Glomerular endothelial cell (primary cell): Measurements from ENCODE around the gene GNG12. TPM values are rescaled to one million over a fixed set of nuclear protein-coding genes. Genes with fewer than 3 reads are reported as not detected.

Experiments used
- DNase-seq: peaks from one replicate; pipeline ENCODE4 v3.0.0-alpha.2; 2011; ENCODE audit warnings: low read depth, low spot score; ENCODE audit errors: extremely low read depth
- total RNA-seq: library from RNA; depleted of rRNA; stranded (reverse); fragments of >200 nt; gene quantifications from 2 replicates; pipeline ENCODE4 v1.2.3, GENCODE V29; 2015

Gene GNG12
- total RNA-seq, 1 donor from 2014 or later: 156 TPM

- DNase-seq: no peak
Measured at GRCh38 chr1:67788904-67789303, 44.4 kb downstream of the GNG12 start.

- DNase-seq: no peak
Measured at GRCh38 chr1:67788238-67788790, 45.0 kb downstream of the GNG12 start.

- DNase-seq: no peak
Measured at GRCh38 chr1:67787746-67788145, 45.5 kb downstream of the GNG12 start.

GRCh38 chr1:67785847-67786753 is 47.2 kb downstream of the GNG12 start:
- DNase-seq: no peak

- no peak for DNase-seq
Measured at GRCh38 chr1:67784545-67785186, 48.6 kb downstream of the GNG12 start.

DNA sequence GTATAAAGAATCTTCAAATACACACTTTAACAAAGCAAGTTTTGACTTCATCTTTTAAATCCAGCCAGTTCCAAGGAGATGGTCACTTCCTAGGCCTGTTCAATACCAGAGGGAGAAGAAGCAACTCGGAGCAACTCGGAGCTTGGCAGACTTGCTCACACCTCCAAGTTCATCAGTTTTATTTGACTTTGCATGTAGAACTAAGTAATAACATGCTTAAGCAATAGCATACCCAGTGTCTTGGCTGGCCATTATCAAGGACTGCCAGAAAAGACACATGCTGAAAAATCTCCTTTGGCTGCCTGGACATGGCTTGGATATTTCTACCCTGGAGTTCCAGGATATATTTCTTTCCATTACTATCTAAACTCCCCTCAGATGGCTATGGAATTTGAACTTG is 52.6 kb downstream of the GNG12 start:
- no peak for DNase-seq

DNA sequence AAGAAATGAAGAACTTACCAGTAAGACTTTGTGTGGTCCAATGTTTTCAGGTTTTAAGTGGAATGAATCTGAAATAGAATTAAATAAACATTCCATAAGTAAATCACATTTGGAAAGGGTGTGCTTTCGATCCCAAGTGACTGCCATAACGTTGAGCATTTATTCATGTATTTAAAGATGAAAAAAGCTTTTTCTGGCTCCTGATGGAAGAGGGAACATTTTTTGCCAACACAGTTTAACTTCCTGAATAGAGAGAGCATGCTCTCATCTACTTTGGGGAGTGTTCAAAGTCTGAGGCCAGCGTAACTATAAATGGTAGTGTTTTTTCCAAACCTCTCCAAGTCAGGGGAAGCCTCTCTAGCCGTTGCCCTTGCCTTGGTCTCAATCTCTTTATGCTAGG is 55.8 kb downstream of the GNG12 start:
- no peak for DNase-seq

- DNase-seq: no peak
Measured at GRCh38 chr1:67777016-67777415, 56.3 kb downstream of the GNG12 start.

GRCh38 chr1:67773462-67773861 is 59.8 kb downstream of the GNG12 start:
- DNase-seq: no peak

DNA sequence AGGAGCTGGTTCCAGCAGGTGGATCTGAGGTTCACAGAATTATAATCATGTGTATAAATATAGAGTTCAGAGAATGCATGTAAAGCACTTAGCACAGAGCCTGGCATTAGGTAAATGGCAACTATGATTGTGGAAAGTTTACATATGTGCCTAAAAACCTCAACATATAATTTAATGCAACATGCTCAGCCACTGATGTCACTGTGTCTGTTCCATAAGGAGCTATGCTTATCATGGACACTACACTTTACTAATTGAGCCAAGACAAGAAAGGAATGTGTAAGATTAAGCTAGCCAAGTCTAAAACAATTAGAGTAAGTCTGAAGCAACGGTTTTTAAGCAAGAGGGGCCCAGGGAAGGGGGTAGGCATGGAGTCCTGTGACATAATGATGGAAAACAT is 61.5 kb downstream of the GNG12 start:
- no peak for DNase-seq

DNA sequence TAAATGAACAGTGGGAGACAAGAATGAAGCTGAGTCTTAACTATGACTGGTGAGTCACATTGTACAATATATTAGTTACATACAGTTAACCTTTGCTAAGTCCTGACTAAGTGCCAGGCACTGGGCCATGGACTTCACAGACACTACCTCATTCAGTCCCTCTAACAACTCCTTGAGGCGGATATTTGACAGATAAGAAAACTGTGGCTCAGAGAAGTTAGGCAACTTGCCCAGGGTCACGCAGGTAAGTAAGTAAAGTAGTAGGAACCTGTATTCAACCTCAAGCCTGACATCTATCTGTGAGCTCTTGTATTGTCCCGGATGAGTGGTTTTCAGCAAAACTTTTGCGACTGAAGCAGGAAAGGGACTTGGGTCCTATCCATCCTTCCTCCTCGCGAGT is 62.1 kb downstream of the GNG12 start:
- no peak for DNase-seq

DNA sequence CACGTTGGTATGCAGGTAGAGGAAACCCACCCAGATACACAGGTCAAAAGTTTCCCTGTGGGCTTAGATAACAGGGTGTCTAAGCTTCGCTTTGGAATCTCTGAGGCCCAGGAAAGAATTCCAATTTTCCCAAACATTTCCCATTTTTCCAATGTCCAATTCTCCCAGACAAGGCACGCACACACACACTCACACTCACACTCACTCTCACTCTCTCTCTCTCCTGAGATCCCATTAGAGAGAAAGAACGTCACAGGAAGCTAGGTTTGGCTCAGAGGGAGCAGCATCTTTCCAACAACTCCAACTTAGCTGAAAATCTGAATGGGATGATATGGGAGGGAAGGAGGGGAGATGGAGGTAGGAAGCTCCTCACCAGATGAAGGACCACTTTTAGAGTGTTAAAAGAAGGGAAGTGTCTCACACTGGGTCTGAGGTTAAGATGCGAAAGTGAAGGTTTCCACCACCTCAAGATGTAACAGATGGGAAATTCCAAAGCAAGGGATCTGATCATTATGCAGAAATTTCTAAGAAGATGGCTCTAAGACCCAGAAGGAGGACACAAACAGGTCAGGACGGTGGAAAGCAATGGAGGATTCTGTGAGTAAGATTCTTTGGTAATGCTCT is 63.5 kb downstream of the GNG12 start:
- no peak for DNase-seq

- DNase-seq: no peak
Measured at GRCh38 chr1:67768480-67768879, 64.8 kb downstream of the GNG12 start.

- no peak for DNase-seq
Measured at GRCh38 chr1:67767103-67767782, 66.0 kb downstream of the GNG12 start.

DNA sequence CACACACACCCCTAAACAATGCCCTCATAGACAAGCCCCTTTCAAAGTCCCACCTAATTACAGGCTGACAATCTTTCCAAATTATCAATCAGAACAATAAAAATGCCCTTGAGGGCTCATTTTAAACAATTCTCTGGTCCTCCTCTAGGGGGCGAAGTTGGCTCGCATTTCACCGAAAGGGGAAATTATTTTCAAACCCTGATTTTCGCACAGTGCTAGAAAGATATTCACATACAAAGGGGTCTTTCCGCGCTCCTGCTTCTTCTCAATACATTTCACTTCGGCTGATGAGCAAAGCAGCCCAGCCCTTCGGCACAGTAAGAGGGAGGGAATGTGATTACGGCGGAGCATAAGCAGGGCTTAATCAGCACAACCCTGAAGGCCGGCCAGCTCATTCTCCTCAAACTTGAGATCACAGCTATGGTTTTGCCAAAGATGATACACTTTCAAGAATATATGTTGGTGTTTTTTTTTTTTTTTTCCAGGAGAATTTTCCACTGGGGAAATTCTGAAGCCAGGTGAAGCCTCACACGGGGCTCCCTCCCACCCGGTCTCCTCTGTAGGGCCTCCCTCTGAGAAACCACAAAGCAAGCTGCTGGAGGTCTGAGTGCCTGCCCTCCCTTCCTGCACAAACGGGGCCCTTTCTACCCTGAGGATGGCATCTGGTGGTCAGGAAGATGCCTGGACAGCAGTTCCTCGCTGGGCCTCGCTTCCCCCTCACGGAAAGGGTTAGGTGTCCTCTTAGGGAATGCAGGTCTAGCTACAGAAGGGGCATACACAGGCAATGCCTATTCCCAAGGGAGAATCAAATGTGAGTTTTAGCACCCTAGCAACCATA is 66.9 kb downstream of the GNG12 start:
- no peak for DNase-seq

DNA sequence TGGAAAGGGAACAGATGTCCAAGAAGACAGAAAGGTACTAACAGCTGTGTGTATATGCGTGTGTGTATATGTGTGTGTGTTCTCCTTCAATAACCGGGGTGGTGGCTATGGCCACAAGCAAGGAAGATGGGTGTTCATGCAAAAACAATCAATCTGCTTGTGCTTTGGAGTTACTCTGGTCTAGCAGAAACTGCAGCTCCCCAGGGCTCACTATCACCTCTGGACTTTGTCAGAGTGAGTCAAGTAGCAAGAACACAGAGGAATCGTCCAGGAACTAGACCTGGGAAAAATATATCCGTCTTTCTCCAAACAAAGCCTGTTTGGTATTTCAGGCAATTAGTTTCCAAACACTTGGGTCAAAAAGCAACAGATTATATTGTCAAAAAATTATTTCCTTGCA is 68.6 kb downstream of the GNG12 start:
- no peak for DNase-seq

DNA sequence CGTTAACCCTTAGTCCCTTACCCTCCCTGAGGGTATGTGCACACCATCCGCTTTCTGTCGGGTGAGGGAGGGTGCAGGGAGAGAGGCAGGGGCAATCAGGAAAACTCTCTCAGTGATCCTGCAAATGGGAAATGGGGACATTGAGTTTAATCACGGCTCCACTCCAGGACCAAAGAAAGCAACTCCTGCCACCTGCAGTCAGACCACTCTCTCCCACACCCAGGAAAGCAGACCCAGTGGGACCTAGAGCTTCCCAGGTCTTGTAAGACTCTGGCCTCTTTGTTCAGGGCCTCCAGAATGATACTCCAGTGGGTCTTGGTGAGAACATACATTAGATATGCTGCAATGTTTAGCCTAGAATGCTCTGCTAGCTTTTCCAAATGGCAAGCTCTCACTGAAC is 71.5 kb downstream of the GNG12 start:
- DNase-seq: no peak

GRCh38 chr1:67761091-67761490 is 72.2 kb downstream of the GNG12 start:
- no peak for DNase-seq

- DNase-seq: no peak
Measured at GRCh38 chr1:67760030-67760821, 73.0 kb downstream of the GNG12 start.
